H1 (cell line): ENCODE results near the gene SMIM35. TPM values are rescaled to one million over a fixed set of nuclear protein-coding genes. Genes with fewer than 3 reads are reported as not detected.

ENCODE experiments used
- CTCF ChIA-PET: fragments of 300-600 bp; sonication (Branson Sonifier 250); formaldehyde crosslinking; loops from one replicate; lab custom pipeline; 2021; ENCODE audit not compliant: partially characterized antibody; lab: Charles Lee
- POLR2A ChIA-PET: fragments of 300-600 bp; sonication (Branson Sonifier 250); formaldehyde crosslinking; loops from one replicate; lab custom pipeline; 2021; ENCODE audit warnings: inconsistent platforms; ENCODE audit not compliant: partially characterized antibody; lab: Charles Lee
- DNase-seq, 2 experiments: peaks; one replicate each; pipeline versions ENCODE4 v3.0.0 to v3.0.0-alpha.2; 2010 to 2022; ENCODE audit warnings: low spot score in 2 of 2, low read depth in 1 of 2, mixed read lengths in 1 of 2
- FAIRE-seq: peaks from 2 replicates; lab custom pipeline; 2011; peaks lifted over from hg19 to GRCh38; lab: Jason Lieb, UNC
- H2AFZ ChIP-seq: 2 replicates; pipeline ENCODE4 v1.8.1; 2012; ENCODE audit warnings: low read length, inconsistent platforms
- H2AK5ac ChIP-seq: 2 replicates; pipeline ENCODE4 v1.6.1; 2013; ENCODE audit warnings: low read depth, low read length
- H2BK120ac ChIP-seq: replicated peaks from 2 replicates; pipeline ENCODE3; 2013; ENCODE audit warnings: low read depth, low read length, inconsistent platforms
- H2BK12ac ChIP-seq: 2 replicates; pipeline ENCODE4 v1.6.1; 2013; ENCODE audit warnings: low read depth, low read length
- H2BK15ac ChIP-seq: 2 replicates; pipeline ENCODE4 v1.6.1; 2013; ENCODE audit warnings: low read length
- H2BK20ac ChIP-seq: 2 replicates; pipeline ENCODE4 v1.6.1; 2013; ENCODE audit warnings: low read length
- H2BK5ac ChIP-seq: 2 replicates; pipeline ENCODE4 v1.6.1; 2013; ENCODE audit warnings: low read depth, low read length
- H3K14ac ChIP-seq: 2 replicates; pipeline ENCODE4 v1.6.1; 2013; ENCODE audit warnings: inconsistent platforms; ENCODE audit not compliant: insufficient read length
- H3K18ac ChIP-seq: 2 replicates; pipeline ENCODE4 v1.6.1; 2013; ENCODE audit warnings: low read length; ENCODE audit errors: extremely low read depth
- H3K23ac ChIP-seq: 2 replicates; pipeline ENCODE4 v1.6.1; 2013; ENCODE audit warnings: inconsistent platforms; ENCODE audit not compliant: insufficient read length
- H3K23me2 ChIP-seq: 2 replicates; pipeline ENCODE4 v1.6.1; 2013; ENCODE audit warnings: low read depth, low read length
- H3K27ac ChIP-seq: 2 replicates; pipeline ENCODE4 v1.6.1; 2011; ENCODE audit warnings: low read depth, low read length, inconsistent platforms
- H3K27me3 ChIP-seq, 4 experiments: replicated peaks in 1 of 4; 1 replicate in 1 of 4; 2 replicates in 3 of 4; pipeline versions ENCODE4 v1.6.1 to v1.8.1; 2011 to 2013; ENCODE audit warnings: low read length in 3 of 4, mild to moderate bottlenecking in 3 of 4, inconsistent platforms in 2 of 4, mixed read lengths in 2 of 4, moderate library complexity in 1 of 4; ENCODE audit not compliant: control insufficient read depth in 3 of 4, insufficient read depth in 3 of 4; ENCODE audit errors: extremely low read depth in 1 of 4
- H3K36me3 ChIP-seq, 4 experiments: 2 replicates each; pipeline versions ENCODE4 v1.6.1 to v1.8.1; 2011 to 2013; ENCODE audit warnings: mild to moderate bottlenecking in 4 of 4, low read length in 3 of 4, moderate library complexity in 2 of 4, control low read depth in 1 of 4, inconsistent platforms in 1 of 4; ENCODE audit not compliant: insufficient read depth in 4 of 4, control insufficient read depth in 2 of 4
- H3K4ac ChIP-seq: replicated peaks from 2 replicates; pipeline ENCODE3; 2013; ENCODE audit warnings: low read length, low read depth, mixed read lengths, inconsistent platforms; ENCODE audit not compliant: insufficient read length
- H3K4me1 ChIP-seq, 4 experiments: replicated peaks in 1 of 4; 1 replicate in 1 of 4; 2 replicates in 3 of 4; pipeline versions ENCODE4 v1.6.1 to v1.8.1; 2011 to 2013; ENCODE audit warnings: low read length in 3 of 4, inconsistent platforms in 2 of 4, mixed read lengths in 1 of 4; ENCODE audit not compliant: insufficient read depth in 4 of 4, control insufficient read depth in 3 of 4
- H3K4me2 ChIP-seq, 2 experiments: 2 replicates each; pipeline versions ENCODE4 v1.6.1 to v1.8.1; 2011 to 2013; ENCODE audit warnings: low read depth in 2 of 2, low read length in 2 of 2, control low read depth in 1 of 2, inconsistent platforms in 1 of 2, mild to moderate bottlenecking in 1 of 2; ENCODE audit not compliant: insufficient read depth in 1 of 2
- H3K4me3 ChIP-seq, 4 experiments: fragments of 200-600, 300-600 bp in 1 of 4; sonication (generic), shearing (Covaris generic), sonication (Bioruptor Twin) in 1 of 4; 2 replicates each; pipeline versions ENCODE4 v1.5.1 to v1.8.1; 2011 to 2016; ENCODE audit warnings: low read length in 4 of 4, low read depth in 3 of 4, control low read depth in 2 of 4, inconsistent platforms in 2 of 4, mild to moderate bottlenecking in 2 of 4, mixed read lengths in 1 of 4, moderate library complexity in 1 of 4; ENCODE audit not compliant: insufficient read depth in 2 of 4; ENCODE audit errors: extremely low read depth in 1 of 4
- H3K56ac ChIP-seq: replicated peaks from 2 replicates; pipeline ENCODE3; 2013; ENCODE audit warnings: low read depth, mild to moderate bottlenecking, mixed read lengths, low read length, inconsistent platforms; ENCODE audit not compliant: insufficient read length
- H3K79me1 ChIP-seq: 2 replicates; pipeline ENCODE4 v1.6.1; 2013; ENCODE audit warnings: low read depth, low read length, control low read depth
- H3K79me2 ChIP-seq, 2 experiments: 2 replicates each; pipeline versions ENCODE4 v1.6.1 to v1.8.1; 2012 to 2013; ENCODE audit warnings: low read length in 2 of 2, mild to moderate bottlenecking in 2 of 2, inconsistent platforms in 1 of 2; ENCODE audit not compliant: insufficient read depth in 2 of 2, control insufficient read depth in 1 of 2
- H3K9ac ChIP-seq, 4 experiments: replicated peaks in 1 of 4; 1 replicate in 1 of 4; 2 replicates in 3 of 4; pipeline versions ENCODE4 v1.6.1 to v1.8.1; 2011 to 2013; ENCODE audit warnings: low read depth in 3 of 4, low read length in 3 of 4, control low read depth in 2 of 4, mild to moderate bottlenecking in 2 of 4, moderate library complexity in 2 of 4, inconsistent platforms in 1 of 4; ENCODE audit errors: extremely low read depth in 1 of 4
- H3K9me3 ChIP-seq, 2 experiments: 2 replicates each; pipeline versions ENCODE4 v1.6.1 to v1.8.1; 2012 to 2013; ENCODE audit warnings: mild to moderate bottlenecking in 2 of 2, moderate library complexity in 2 of 2, control low read depth in 1 of 2, inconsistent platforms in 1 of 2, low read depth in 1 of 2, low read length in 1 of 2, mixed read lengths in 1 of 2; ENCODE audit not compliant: insufficient read depth in 2 of 2
- H4K20me1 ChIP-seq, 2 experiments: replicated peaks in 1 of 2; 2 replicates each; pipeline versions ENCODE3 to v1.8.1; 2011 to 2013; ENCODE audit warnings: inconsistent platforms in 2 of 2, low read length in 2 of 2, mild to moderate bottlenecking in 1 of 2; ENCODE audit not compliant: insufficient read depth in 2 of 2, control insufficient read depth in 1 of 2
- H4K5ac ChIP-seq: 2 replicates; pipeline ENCODE4 v1.6.1; 2013; ENCODE audit warnings: low read length, low read depth, mixed read lengths, inconsistent platforms; ENCODE audit not compliant: insufficient read length
- H4K8ac ChIP-seq: 2 replicates; pipeline ENCODE4 v1.8.0; 2013; ENCODE audit warnings: mild to moderate bottlenecking, moderate library complexity, low read length, inconsistent platforms; ENCODE audit not compliant: insufficient read depth; ENCODE audit errors: extremely low read depth
- H4K91ac ChIP-seq: replicated peaks from 2 replicates; pipeline ENCODE3; 2013; ENCODE audit warnings: low read length, mixed read lengths, inconsistent platforms; ENCODE audit not compliant: insufficient read length
- FOSL1 ChIP-seq: IDR thresholded peaks from 2 replicates; pipeline ENCODE4 v1.6.1; 2011; ENCODE audit warnings: mild to moderate bottlenecking, low read depth, low read length, moderate library complexity; ENCODE audit not compliant: insufficient read depth
- HDAC2 ChIP-seq, 2 experiments: fragments of 300-600 bp in 1 of 2; sonication (generic) in 1 of 2; IDR thresholded peaks; 2 replicates each; pipeline ENCODE4 v1.6.1; 2011 to 2012; ENCODE audit warnings: low read depth in 2 of 2, low read length in 2 of 2, mild to moderate bottlenecking in 2 of 2, moderate library complexity in 2 of 2, borderline replicate concordance in 1 of 2, inconsistent platforms in 1 of 2
- JUND ChIP-seq: IDR thresholded peaks from 2 replicates; pipeline ENCODE4 v1.6.1; 2011; ENCODE audit warnings: mild to moderate bottlenecking, improper control_type of control experiment, low read length
- MAX ChIP-seq: IDR thresholded peaks from 2 replicates; pipeline ENCODE4 v1.6.1; 2012; ENCODE audit warnings: inconsistent platforms
- NANOG ChIP-seq: IDR thresholded peaks from 2 replicates; pipeline ENCODE4 v1.6.1; 2011; ENCODE audit warnings: low read length, low read depth, mild to moderate bottlenecking, inconsistent platforms; ENCODE audit not compliant: insufficient read depth, poor library complexity, severe bottlenecking
- PHF8 ChIP-seq: fragments of 200-600 bp; sonication (generic); conservative IDR thresholded peaks from 2 replicates; pipeline ENCODE4 v1.7.1; 2012; ENCODE audit warnings: low read depth, mild to moderate bottlenecking, inconsistent platforms, low read length, moderate library complexity
- SIX5 ChIP-seq: IDR thresholded peaks from 2 replicates; pipeline ENCODE4 v1.6.1; 2011; ENCODE audit warnings: mild to moderate bottlenecking, low read depth, low read length
- SP4 ChIP-seq: IDR thresholded peaks from 2 replicates; pipeline ENCODE4 v1.6.1; 2012; ENCODE audit warnings: low read length, inconsistent platforms
- SRF ChIP-seq: IDR thresholded peaks from 2 replicates; pipeline ENCODE4 v1.6.1; 2011; ENCODE audit warnings: mild to moderate bottlenecking, low read depth, low read length, moderate library complexity
- TBP ChIP-seq: IDR thresholded peaks from 2 replicates; pipeline ENCODE4 v1.6.1; 2011; ENCODE audit warnings: low read depth, low read length, improper control_type of control experiment
- WGBS, 2 experiments: shearing (Covaris generic) in 1 of 2; methylation state at CpG; one replicate each; pipeline versions ENCODE4 v1.1.6 to v1.1.7; 2013 to 2015; ENCODE audit warnings: low lambda C conversion rate in 2 of 2, mixed read lengths in 2 of 2, inconsistent platforms in 1 of 2, low coverage in 1 of 2, missing lambda C conversion rate in 1 of 2; ENCODE audit not compliant: insufficient replicate concordance in 2 of 2, insufficient coverage in 1 of 2, insufficient read length in 1 of 2; ENCODE audit errors: extremely low coverage in 1 of 2, missing lambda C conversion rate in 1 of 2; 5-methylcytosine and 5-hydroxymethylcytosine counted together
- polyA plus RNA-seq, 7 experiments: library from polyadenylated mRNA; depleted of rRNA in 3 of 7; stranded (reverse) in 5 of 7; unstranded in 2 of 7; fragments of >200 nt in 5 of 7; fragments of 200-250 nt in 2 of 7; gene quantifications; 1 replicate in 5 of 7; 2 replicates in 1 of 7; 4 replicates in 1 of 7; pipeline versions ENCODE4 v1.2.1 to v1.2.3, GENCODE V29; 2011 to 2013; ENCODE audit warnings: missing spikeins in 2 of 7, mixed read lengths in 2 of 7
- total RNA-seq: library from RNA; stranded (reverse); fragmentation: NEBNext Ultra II Directional; extraction: Animal tissue kit (Norgen Biotek cat#: 25700); gene quantifications from 2 replicates; pipeline ENCODE4 v1.2.1, GENCODE V29; 2021

The SMIM35 gene
- total and polyA plus RNA-seq, 2 of the 8 experiments (the other 6 are each of a cell fraction or from before 2014, with no cell fraction given) = not detected

- ChIA-PET POLR2A (no interaction called here), CTCF (interaction anchor here (0.6 to 3.8 kb wide), 9 partner anchors 10 to 932 kb away, joined by 3 to 18 read pairs (median 4); no protein-coding TSS in a partner anchor)
- Histone ChIP-seq H3K27me3 (peaks cover 0 to 2% (median 0%) of the 10 kb centered on the region in 4 experiments; a peak in 1 of 7 replicates), H3K9ac (no peak overlapping the region), H3K79me1 (no peaks in the 10 kb centered on the region), H3K36me3 (no peaks in the 10 kb centered on the region), H3K9me3 (no peaks in the 10 kb centered on the region), H4K91ac (no peak overlapping the region), H2AK5ac (no peak overlapping the region), H3K56ac (no peak overlapping the region), H3K23me2 (no peaks in the 10 kb centered on the region), H4K5ac (no peak overlapping the region), H3K27ac (no peak overlapping the region), H2BK5ac (no peak overlapping the region), H3K4me2 (no peak overlapping the region), H3K4ac (no peak overlapping the region), H2BK120ac (no peak overlapping the region), H3K14ac (no peak overlapping the region), H2BK20ac (no peak overlapping the region), H4K20me1 (no peaks in the 10 kb centered on the region), H2BK15ac (no peak overlapping the region), H3K4me3 (no peak overlapping the region), H3K18ac (no peak overlapping the region), H3K4me1 (no peaks in the 10 kb centered on the region; a peak in 2 of 7 replicates), H3K23ac (no peak overlapping the region), H2BK12ac (no peak overlapping the region), H3K79me2 (no peaks in the 10 kb centered on the region), H2AFZ (no peak overlapping the region), H4K8ac (no peak overlapping the region)
- WGBS, 2 experiments = 87% methylated on average over 5 of the region's 5 CpGs; no CpG with 5 or more reads in 1 of the 2 experiments
- DNase-seq = no peak
- FAIRE-seq = no peak
- TF ChIP-seq HDAC2 (IDR thresholded peaks at IDR 0.05; ENCODE audit: borderline replicate concordance in 1 of 2, low read depth in 2 of 2, low read length in 2 of 2) (no peak), TBP (no peak), SRF (no peak), SP4 (no peak), SIX5 (no peak), PHF8 (no peak), MAX (no peak), FOSL1 (no peak), JUND (no peak), NANOG (no peak)
Measured at GRCh38 chr11:118001494-118001971, 85.2 kb downstream of the SMIM35 start.
